WTC11 (cell line): Measurements from ENCODE around the gene NRAP.

ENCODE experiments used
- CBFB ChIP-seq: sonication (generic); formaldehyde crosslinking; IDR thresholded peaks from 2 replicates; pipeline ENCODE4 v1.8.1; 2022; ENCODE audit warnings: mild to moderate bottlenecking, low read depth, missing genetic modification reagents
- CREB1 ChIP-seq: sonication (generic); formaldehyde crosslinking; IDR thresholded peaks from 2 replicates; pipeline ENCODE4 v1.8.0; 2023; ENCODE audit warnings: mild to moderate bottlenecking, missing genetic modification reagents
- CTCF ChIP-seq: fragments of 200-600 bp; IDR thresholded peaks from 2 replicates; pipeline ENCODE4 v1.8.0; 2022; ENCODE audit warnings: antibody characterized with exemption
- EMX1 ChIP-seq: fragments of 250-450 bp; sonication (Bioruptor Pico); IDR thresholded peaks from 2 replicates; pipeline ENCODE4 v1.8.0; 2021; ENCODE audit warnings: mild to moderate bottlenecking
- NR2C2 ChIP-seq: sonication (generic); formaldehyde crosslinking; IDR thresholded peaks from 2 replicates; pipeline ENCODE4 v1.8.0; 2022; ENCODE audit warnings: mild to moderate bottlenecking, missing genetic modification reagents
- SMAD3 ChIP-seq: sonication (generic); formaldehyde crosslinking; IDR thresholded peaks from 2 replicates; pipeline ENCODE4 v1.8.0; 2022; ENCODE audit warnings: missing genetic modification reagents, mild to moderate bottlenecking, borderline replicate concordance
- TEAD1 ChIP-seq: sonication (generic); formaldehyde crosslinking; IDR thresholded peaks from 2 replicates; pipeline ENCODE4 v1.8.0; 2022; ENCODE audit warnings: mild to moderate bottlenecking, missing genetic modification reagents
- ZMAT4 ChIP-seq: fragments of 250-450 bp; sonication (Bioruptor Pico); IDR thresholded peaks from 2 replicates; pipeline ENCODE4 v1.9.0; 2021; ENCODE audit warnings: mild to moderate bottlenecking

GRCh38 chr10:113540845-113541548 is 122.8 kb downstream of the NRAP start:
- no peak for TF ChIP-seq CBFB
- TF ChIP-seq TEAD1 (CRISPR knock-in tag): no peak
- no peak for TF ChIP-seq CTCF
- TF ChIP-seq NR2C2 (CRISPR knock-in tag): no peak
- no peak for TF ChIP-seq ZMAT4 (CRISPR knock-in tag)
- no peak for TF ChIP-seq CREB1 (CRISPR knock-in tag)
- no peak for TF ChIP-seq EMX1 (CRISPR knock-in tag)
- no peak for TF ChIP-seq SMAD3 (CRISPR knock-in tag)
